Heart left ventricle (tissue), 16 donors: ENCODE data around the gene HIPK4. TPM values are rescaled to one million over a fixed set of nuclear protein-coding genes. Genes with fewer than 3 reads are reported as not detected.

Experiments
- ATAC-seq, 4 donors: fragments of 200-7000 bp; cut with Tn5 transposase; one replicate each; pipeline ENCODE4 v1.9.1; 2020 to 2022; ENCODE audit warnings: moderate library complexity in 4 of 4, mild to moderate bottlenecking in 3 of 4, moderate number of reproducible peaks in 1 of 4
- DNase-seq, 5 donors: peaks; one replicate each; pipeline ENCODE4 v3.0.0-alpha.2; 2020
- H3K27ac ChIP-seq, 12 donors: fragments of 200-600 bp; sonication (generic) in 4 of 12; one replicate each; pipeline versions ENCODE4 v1.5.0 to v1.8.0; 2016 to 2022; ENCODE audit warnings: mild to moderate bottlenecking in 2 of 12
- H3K27me3 ChIP-seq, 9 donors: fragments of 200-600 bp; sonication (generic) in 2 of 9; one replicate each; pipeline versions ENCODE4 v1.5.1 to v1.8.0; 2016 to 2022; ENCODE audit warnings: mild to moderate bottlenecking in 3 of 9
- H3K36me3 ChIP-seq, 9 donors: fragments of 200-600 bp; sonication (generic) in 2 of 9; one replicate each; pipeline versions ENCODE4 v1.5.0 to v1.8.0; 2018 to 2022; ENCODE audit warnings: mild to moderate bottlenecking in 2 of 9
- H3K4me1 ChIP-seq, 12 donors: fragments of 200-600 bp; sonication (generic) in 4 of 12; one replicate each; pipeline versions ENCODE4 v1.5.0 to v1.8.0; 2016 to 2022; ENCODE audit warnings: mild to moderate bottlenecking in 3 of 12
- H3K4me3 ChIP-seq, 12 donors: fragments of 200-600 bp; sonication (generic) in 4 of 12; one replicate each; pipeline versions ENCODE4 v1.5.0 to v1.8.0; 2017 to 2022; ENCODE audit warnings: mild to moderate bottlenecking in 9 of 12, moderate library complexity in 4 of 12
- H3K9me3 ChIP-seq, 12 donors: fragments of 200-600 bp; sonication (generic) in 4 of 12; one replicate each; pipeline versions ENCODE4 v1.5.0 to v1.8.0; 2016 to 2022; ENCODE audit warnings: mild to moderate bottlenecking in 1 of 12
- CTCF ChIP-seq, 12 donors: fragments of 200-600 bp; sonication (generic) in 4 of 12; IDR thresholded peaks; one replicate each; pipeline versions ENCODE4 v1.5.0 to v1.8.0; 2018 to 2022; ENCODE audit warnings: antibody characterized with exemption in 12 of 12, mild to moderate bottlenecking in 5 of 12
- POLR2A ChIP-seq, 2 donors: fragments of 450-650 bp; IDR thresholded peaks; one replicate each; pipeline ENCODE4 v1.6.1; 2017; ENCODE audit warnings: antibody characterized with exemption in 2 of 2, mild to moderate bottlenecking in 2 of 2, moderate library complexity in 2 of 2
- WGBS, 4 donors: extraction: QIAGEN DNeasy Blood & Tissue Kit in 2 of 4; methylation state at CpG; one replicate each; pipeline versions ENCODE4 v1.1.5 to v1.1.7; 2013 to 2018; 5-methylcytosine and 5-hydroxymethylcytosine counted together
- intact Hi-C, 10 donors: fragments of 100-400 bp; cut with DNase I; formaldehyde crosslinking; loops; one replicate each; pipeline versions ENCODE4 v1.11.1 to v1.14.2; 2022
- polyA plus RNA-seq, 2 donors: library from polyadenylated mRNA; stranded (reverse); fragments of 200-250 nt; gene quantifications; one replicate each; pipeline ENCODE4 v1.2.3, GENCODE V29; 2013
- total RNA-seq, 9 donors: library from RNA; depleted of rRNA in 2 of 9; stranded (reverse); fragments of >200 nt in 2 of 9; fragmentation: NEBNext Ultra II Directional in 3 of 9; extraction: Animal tissue kit (Norgen Biotek cat#: 25700) in 3 of 9; gene quantifications; one replicate each; pipeline versions ENCODE4 v1.1.0 to v1.2.4, GENCODE V29; 2016 to 2023
- donor health status: ischemic (EF 13 %, LVEDD 7.1; RV severe dilation, severe dysfunction).
- donor health status: healthy with polysubstance abuse.
- donor health status: DM: no; HTN: yes; CAD: no.
- donor health status: DM: no; HTN: no; CAD: no.
- donor health status: ischemic (EF 25% LVEDD 6.9; RV normal size, moderate dysfunction).
- donor health status: ischemic (EF 25% LVEDD 5.7; RV mildly dilated, moderate dysfunction).
- donor health status: healthy.
- donor health status: DM: yes; HTN: yes; CAD: no.
- donor health status: ischemic (EF 35%, LVEDD 5.7; RV mildly dilated, moderate dysfunction).
- donor health status: nonischemic (EF 11% LVEDD 7.7; RV severe dilation, severe dysfunction).
- donor health status: DM: yes; HTN: yes; CAD: no.
- donor health status: PGD.
- donor health status: ischemic (EF 29% LVEDD 5.4; RV normal size, mild dysfunction).
- donor health status: nonischemic (EF 23%, LVEDD 6.1; RV moderate dilation, normal function).

HIPK4 gene
- total and polyA plus RNA-seq, 11 donors, result 0.07 to 0.14 (median 0.12) TPM; not detected in 6

- Histone ChIP-seq H3K27me3 (no peaks in the 10 kb centered on the region), H3K4me1 (peaks cover 0 to 45% (median 18%) of the 10 kb centered on the region in 12 donors), H3K4me3 (peak overlapping the region in 9 of 12 donors; percentile 2 to 43 (median 24)), H3K36me3 (peaks cover 0 to 20% (median 14%) of the 10 kb centered on the region in 9 donors), H3K9me3 (no peaks in the 10 kb centered on the region), H3K27ac (peak overlapping the region; percentile 52 to 94 (median 86))
- WGBS, 4 donors, result 42 to 63% (median 47%) methylated on average over 6 to 9 of the region's 9 CpGs
- intact Hi-C loops, result loop anchor here in 1 of 10 donors (10.0 kb wide), 1 partner anchor 83 kb away; the partner anchor contains the start of gene SERTAD1
- DNase-seq (peak; percentile 81 to 94 (median 82)), ATAC-seq (peak; percentile 94 to 98 (median 96))
- TF ChIP-seq POLR2A (IDR thresholded peaks at IDR 0.05), result peak in 1 of 2 donors; percentile 53
- TF ChIP-seq CTCF (IDR thresholded peaks at IDR 0.05), result no peak
Measured at GRCh38 chr19:40341601-40342482, 48.1 kb downstream of the HIPK4 start.

- DNase-seq (no peak), ATAC-seq (no peak)
- intact Hi-C loops, result no loop called here
- H3K4me3 ChIP-seq, result no peak overlapping the region
- peak overlapping the region in 2 of 12 donors; percentile 20 to 89 for H3K27ac ChIP-seq
- peaks cover 0 to 42% (median 18%) of the 10 kb centered on the region in 12 donors for H3K4me1 ChIP-seq
- no peaks in the 10 kb centered on the region for H3K9me3 ChIP-seq
- H3K27me3 ChIP-seq, result no peaks in the 10 kb centered on the region
- 92 to 95% (median 93%) methylated on average over 4 of the region's 4 CpGs for WGBS, 4 donors
- TF ChIP-seq POLR2A (IDR thresholded peaks at IDR 0.05), result no peak
- no peak for TF ChIP-seq CTCF (IDR thresholded peaks at IDR 0.05)
- H3K36me3 ChIP-seq, result peaks cover 0 to 40% (median 32%) of the 10 kb centered on the region in 9 donors
Measured at GRCh38 chr19:40339018-40339728, 50.8 kb downstream of the HIPK4 start.

GRCh38 chr19:40337594-40337993 lies 52.4 kb downstream of the HIPK4 start:
- peaks cover 0 to 28% (median 10%) of the 10 kb centered on the region in 12 donors for H3K4me1 ChIP-seq
- TF ChIP-seq POLR2A (IDR thresholded peaks at IDR 0.05) (no peak), CTCF (IDR thresholded peaks at IDR 0.05) (no peak)
- ATAC-seq (no peak), DNase-seq (no peak)
- H3K4me3 ChIP-seq, result no peak overlapping the region
- WGBS, 4 donors, result 91 to 93% (median 92%) methylated on average over 5 of the region's 5 CpGs
- H3K36me3 ChIP-seq, result peaks cover 0 to 56% (median 48%) of the 10 kb centered on the region in 9 donors
- H3K27me3 ChIP-seq, result no peaks in the 10 kb centered on the region
- no peaks in the 10 kb centered on the region for H3K9me3 ChIP-seq
- H3K27ac ChIP-seq, result no peak overlapping the region
- intact Hi-C loops, result no loop called here

- WGBS, 4 donors, result 86 to 92% (median 90%) methylated on average over 2 of the region's 2 CpGs
- Histone ChIP-seq H3K4me1 (peaks cover 0 to 23% (median 6%) of the 10 kb centered on the region in 12 donors), H3K27ac (no peak overlapping the region), H3K27me3 (no peaks in the 10 kb centered on the region), H3K4me3 (no peak overlapping the region), H3K36me3 (peaks cover 0 to 61% (median 53%) of the 10 kb centered on the region in 9 donors), H3K9me3 (no peaks in the 10 kb centered on the region)
- intact Hi-C loops, result no loop called here
- DNase-seq (no peak), ATAC-seq (no peak)
- TF ChIP-seq POLR2A (IDR thresholded peaks at IDR 0.05) (no peak), CTCF (IDR thresholded peaks at IDR 0.05) (no peak)
Measured at GRCh38 chr19:40337107-40337506, 52.9 kb downstream of the HIPK4 start.
